MCF 10A (cell line): ENCODE measurements around the gene TNIK. TPM values are rescaled to one million over a fixed set of nuclear protein-coding genes. Genes with fewer than 3 reads are reported as not detected.

Source experiments
- BruUV-seq: library from RNA; stranded (reverse); fragments of 400-500 nt; replicated peaks from 2 replicates; lab custom pipeline; 2021; lab: Mats Ljungman, UMichigan
- CTCF ChIA-PET: fragments of 300-600 bp; sonication (Branson Sonifier 250); formaldehyde crosslinking; extraction: SDS; loops from one replicate; lab custom pipeline; 2021; ENCODE audit warnings: antibody characterized with exemption, inconsistent platforms; lab: Yijun Ruan, JAX
- POLR2A ChIA-PET: fragments of 300-600, 350-650 bp; sonication (Branson Sonifier 250); formaldehyde crosslinking; extraction: SDS; loops from one replicate; lab custom pipeline; 2020; ENCODE audit warnings: antibody characterized with exemption, inconsistent platforms; lab: Yijun Ruan, JAX
- DNase-seq: peaks from one replicate; pipeline ENCODE4 v3.0.0-alpha.2; 2018; ENCODE audit not compliant: unreplicated experiment
- H3K27ac Mint-ChIP-seq: one replicate; pipeline ENCODE4 v1.8.0; 2022; ENCODE audit warnings: mild to moderate bottlenecking, low read depth, mixed read lengths; ENCODE audit not compliant: unreplicated experiment
- H3K27me3 Mint-ChIP-seq: one replicate; pipeline ENCODE4 v1.8.0; 2022; ENCODE audit warnings: mixed read lengths; ENCODE audit not compliant: insufficient read depth, unreplicated experiment
- H3K36me3 Mint-ChIP-seq: one replicate; pipeline ENCODE4 v1.8.0; 2022; ENCODE audit warnings: mild to moderate bottlenecking, moderate library complexity, mixed read lengths; ENCODE audit not compliant: insufficient read depth, unreplicated experiment
- H3K4me1 Mint-ChIP-seq: one replicate; pipeline ENCODE4 v1.8.0; 2022; ENCODE audit warnings: mixed read lengths; ENCODE audit not compliant: insufficient read depth, unreplicated experiment
- H3K4me3 Mint-ChIP-seq: one replicate; pipeline ENCODE4 v1.8.0; 2022; ENCODE audit warnings: mild to moderate bottlenecking, moderate library complexity, mixed read lengths; ENCODE audit not compliant: unreplicated experiment
- H3K9me3 Mint-ChIP-seq: one replicate; pipeline ENCODE4 v1.8.0; 2022; ENCODE audit warnings: mixed read lengths; ENCODE audit not compliant: unreplicated experiment
- intact Hi-C: fragments of 100-400 bp; cut with micrococcal nuclease; formaldehyde crosslinking; loops from 2 replicates; pipeline ENCODE4 v1.14.1; 2022
- total RNA-seq: library from RNA; stranded (reverse); gene quantifications from 2 replicates; pipeline ENCODE4 v1.2.3, GENCODE V29; 2022
- TF ChIP-seq, protein P1 (sequence below): fragments of 200-600 bp; IDR thresholded peaks from one replicate; pipeline ENCODE4 v1.8.0; 2022; ENCODE audit warnings: antibody characterized with exemption, mild to moderate bottlenecking; ENCODE audit not compliant: unreplicated experiment

Gene TNIK
- total RNA-seq, 1 experiment from 2014 or later, result 3.4 TPM

DNA sequence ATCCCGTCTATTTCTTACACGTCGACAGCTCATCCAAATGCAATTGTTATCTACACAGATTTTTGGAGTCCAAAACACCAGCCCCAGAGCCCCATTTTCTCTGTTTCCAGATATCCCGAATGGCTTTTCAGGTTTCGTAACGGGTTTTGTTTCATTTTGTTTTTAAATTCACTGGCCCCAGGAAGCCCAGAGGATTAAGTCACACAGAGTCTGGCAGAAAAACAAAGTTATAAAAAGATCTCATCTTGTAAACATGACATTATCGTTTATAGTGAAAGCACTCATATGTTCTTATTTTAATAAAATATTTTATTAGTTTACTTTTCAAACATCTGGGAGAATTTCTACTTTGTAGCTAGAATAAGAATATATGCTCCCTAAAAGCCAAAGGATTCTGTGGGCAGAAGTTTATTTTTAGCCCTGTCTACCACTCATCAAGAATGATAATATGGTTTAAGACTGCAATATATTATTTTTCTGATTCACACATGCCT is 284.4 kb downstream of the TNIK start:
- Mint-ChIP-seq H3K4me1 (no peaks in the 10 kb centered on the region), H3K27me3 (no peaks in the 10 kb centered on the region), H3K4me3 (no peak overlapping the region), H3K27ac (no peak overlapping the region), H3K9me3 (no peaks in the 10 kb centered on the region), H3K36me3 (no peaks in the 10 kb centered on the region)
- TF ChIP-seq, protein P1, sequence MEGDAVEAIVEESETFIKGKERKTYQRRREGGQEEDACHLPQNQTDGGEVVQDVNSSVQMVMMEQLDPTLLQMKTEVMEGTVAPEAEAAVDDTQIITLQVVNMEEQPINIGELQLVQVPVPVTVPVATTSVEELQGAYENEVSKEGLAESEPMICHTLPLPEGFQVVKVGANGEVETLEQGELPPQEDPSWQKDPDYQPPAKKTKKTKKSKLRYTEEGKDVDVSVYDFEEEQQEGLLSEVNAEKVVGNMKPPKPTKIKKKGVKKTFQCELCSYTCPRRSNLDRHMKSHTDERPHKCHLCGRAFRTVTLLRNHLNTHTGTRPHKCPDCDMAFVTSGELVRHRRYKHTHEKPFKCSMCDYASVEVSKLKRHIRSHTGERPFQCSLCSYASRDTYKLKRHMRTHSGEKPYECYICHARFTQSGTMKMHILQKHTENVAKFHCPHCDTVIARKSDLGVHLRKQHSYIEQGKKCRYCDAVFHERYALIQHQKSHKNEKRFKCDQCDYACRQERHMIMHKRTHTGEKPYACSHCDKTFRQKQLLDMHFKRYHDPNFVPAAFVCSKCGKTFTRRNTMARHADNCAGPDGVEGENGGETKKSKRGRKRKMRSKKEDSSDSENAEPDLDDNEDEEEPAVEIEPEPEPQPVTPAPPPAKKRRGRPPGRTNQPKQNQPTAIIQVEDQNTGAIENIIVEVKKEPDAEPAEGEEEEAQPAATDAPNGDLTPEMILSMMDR, result no peak
- intact Hi-C loops, result no loop called here
- CTCF ChIA-PET, result interaction anchor here (0.7 to 1.6 kb wide), 3 partner anchors 10 to 390 kb away, joined by 3 to 6 read pairs (median 3); no protein-coding TSS in a partner anchor
- POLR2A ChIA-PET, result interaction anchor here (0.6 to 0.8 kb wide), 3 partner anchors 21 to 303 kb away, joined by 3 read pairs; no protein-coding TSS in a partner anchor
- no peak for DNase-seq
- BruUV-seq, result no TSS peak

DNA sequence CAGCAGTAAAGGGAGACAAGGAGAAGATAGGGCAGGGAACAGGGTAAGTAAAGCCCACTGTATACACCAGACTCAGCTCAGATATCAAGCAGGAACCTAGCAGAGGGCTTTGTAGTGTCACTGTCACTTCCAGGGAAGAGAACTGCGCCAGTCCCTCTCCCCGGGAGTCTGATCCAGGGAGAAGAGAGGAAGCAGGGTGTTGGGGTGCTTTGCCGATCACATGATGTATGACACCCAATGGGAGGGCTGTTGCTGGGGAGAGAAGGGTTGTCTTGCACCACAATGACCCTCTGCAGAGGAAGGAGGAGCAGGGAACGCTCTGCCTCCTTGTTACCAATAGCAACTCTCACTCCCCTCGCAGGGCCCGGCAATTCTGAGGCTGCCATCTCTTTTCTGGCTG is 286.5 kb downstream of the TNIK start:
- CTCF ChIA-PET, result interaction anchor here (0.7 kb wide), 1 partner anchor 599 kb away, joined by 3 read pairs; no protein-coding TSS in a partner anchor
- Mint-ChIP-seq H3K4me3 (no peak overlapping the region), H3K9me3 (no peaks in the 10 kb centered on the region), H3K27me3 (no peaks in the 10 kb centered on the region), H3K27ac (no peak overlapping the region), H3K4me1 (no peaks in the 10 kb centered on the region), H3K36me3 (no peaks in the 10 kb centered on the region)
- no peak for DNase-seq
- intact Hi-C loops, result no loop called here
- BruUV-seq, result no TSS peak
- POLR2A ChIA-PET, result no interaction called here
- TF ChIP-seq, protein P1, result no peak

DNA sequence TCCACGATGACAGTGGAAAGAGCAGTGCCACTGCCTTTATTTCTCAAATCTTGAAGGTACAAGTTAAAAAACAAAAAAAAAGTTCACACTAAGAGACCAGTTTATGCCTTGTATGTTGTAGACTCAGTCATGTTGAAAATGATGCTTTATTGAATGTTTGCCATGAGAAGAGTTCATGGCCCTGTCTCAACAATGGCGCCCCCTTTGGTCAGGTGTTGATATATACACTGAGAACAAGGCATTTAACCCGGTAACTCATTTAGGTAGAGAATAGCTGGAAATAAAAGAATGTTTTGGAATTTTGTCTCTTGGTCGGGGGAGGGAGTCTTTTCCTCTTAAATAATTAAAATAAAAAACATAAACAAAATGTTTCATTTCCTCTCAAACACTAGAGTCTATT is 288.1 kb downstream of the TNIK start:
- H3K36me3 Mint-ChIP-seq, result no peaks in the 10 kb centered on the region
- no peak overlapping the region for H3K4me3 Mint-ChIP-seq
- BruUV-seq, result no TSS peak
- no peaks in the 10 kb centered on the region for H3K4me1 Mint-ChIP-seq
- H3K27me3 Mint-ChIP-seq, result no peaks in the 10 kb centered on the region
- H3K9me3 Mint-ChIP-seq, result no peaks in the 10 kb centered on the region
- DNase-seq, result no peak
- POLR2A ChIA-PET, result no interaction called here
- TF ChIP-seq, protein P1, result no peak
- CTCF ChIA-PET, result interaction anchor here (0.5 to 1.3 kb wide), 4 partner anchors 15 to 424 kb away, joined by 3 to 4 read pairs (median 3); no protein-coding TSS in a partner anchor
- no peak overlapping the region for H3K27ac Mint-ChIP-seq
- intact Hi-C loops, result no loop called here

DNA sequence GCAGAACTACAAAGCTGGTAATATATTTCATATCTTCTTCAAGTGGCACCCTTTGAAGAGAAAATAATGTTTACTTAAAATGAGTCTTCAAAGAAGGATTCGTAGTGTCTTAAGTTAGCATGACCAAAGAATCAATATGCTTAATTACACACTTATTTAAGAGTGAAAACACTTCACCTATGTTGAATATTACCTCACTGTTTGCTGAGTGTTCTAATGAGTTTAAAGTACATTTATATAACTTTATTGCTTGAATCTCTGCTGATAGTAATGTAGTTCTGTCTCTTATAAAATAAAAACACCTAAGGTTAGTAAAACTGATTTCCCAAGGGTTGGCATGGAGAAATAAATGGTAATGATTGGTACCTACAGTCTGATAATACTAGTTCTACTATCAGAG is 290.3 kb downstream of the TNIK start:
- Mint-ChIP-seq H3K36me3 (no peaks in the 10 kb centered on the region), H3K4me1 (peaks cover 10% of the 10 kb centered on the region), H3K9me3 (no peaks in the 10 kb centered on the region), H3K27ac (no peak overlapping the region), H3K4me3 (no peak overlapping the region), H3K27me3 (no peaks in the 10 kb centered on the region)
- intact Hi-C loops, result loop anchor here (5.0 kb wide), 1 partner anchor 208 kb away; no protein-coding TSS in a partner anchor
- TF ChIP-seq, protein P1, result no peak
- CTCF ChIA-PET, result interaction anchor here (0.6 kb wide), 1 partner anchor 16 kb away, joined by 3 read pairs; no protein-coding TSS in a partner anchor
- DNase-seq, result no peak
- POLR2A ChIA-PET, result no interaction called here
- BruUV-seq, result no TSS peak
